Measurements from ENCODE around the gene ZNF540. TPM values are rescaled to one million over a fixed set of nuclear protein-coding genes. Genes with fewer than 3 reads are reported as not detected.
A peak's percentile ranks its signal among the peaks of the same experiment; 100 is the strongest.

ZNF540 gene
- total RNA-seq (1 to 10 TPM; 2.3 to 3.2 TPM), polyA plus RNA-seq (4.9 TPM)

- ChIA-PET CTCF (interaction anchor here (0.9 to 1.4 kb wide), 5 partner anchors 59 to 277 kb away, joined by 3 to 7 read pairs (median 3); partner anchors contain the start of genes ZNF570 and ZNF793), POLR2A (interaction anchor here (0.7 to 1.9 kb wide), 15 partner anchors 8 to 990 kb away, joined by 3 to 22 read pairs (median 5); partner anchors contain the start of genes ZFP30, ZNF382, ZNF383 and ZNF420)
- Mint-ChIP-seq H3K4me1 (peaks cover 33 to 57% (median 44%) of the 10 kb centered on the region in 3 donors), H3K9me3 (peaks cover 0 to 21% (median 7%) of the 10 kb centered on the region in 5 donors), H3K36me3 (peaks cover 11 to 54% (median 34%) of the 10 kb centered on the region in 3 donors), H3K4me3 (peak within 1 kb of the TSS; percentile 93 to 98 (median 96)), H3K27me3 (peaks cover 0 to 4% of the 10 kb centered on the region in 2 donors), H3K27ac (peak within 1 kb of the TSS; percentile 93 to 100 (median 98))
- H3K4me3 ChIP-seq (ENCODE audit: low read length), result peak within 1 kb of the TSS; percentile 93
- peaks cover 7% of the 10 kb centered on the region for H3K9me3 ChIP-seq (ENCODE audit: low read length)
- peak within 1 kb of the TSS; percentile 93 for H3K27ac ChIP-seq (ENCODE audit: low read depth, low read length)
- peak; percentile 82 to 95 (median 87) for DNase-seq
- H3K36me3 ChIP-seq (ENCODE audit: insufficient read depth, low read length), result peaks cover 6% of the 10 kb centered on the region
- H3K27me3 ChIP-seq (ENCODE audit: insufficient read depth, low read length, poor library complexity, severe bottlenecking), result no peaks in the 10 kb centered on the region
- peaks cover 19% of the 10 kb centered on the region for H3K4me1 ChIP-seq (ENCODE audit: insufficient read depth, low read length)
These were observed at the start of gene ZNF540, which contains the start of gene ZNF571 for GRCh38 chr19:37594304-37594981. Gene ZNF540, plus strand, starts transcription at chr19:37594876. Its CDS starts 3,572 bp downstream, at chr19:37598448. Gene ZNF571, minus strand, starts transcription at chr19:37594792. Its CDS starts 8,116 bp downstream, at chr19:37586676.

- CTCF ChIA-PET, result no interaction called here
- H3K4me1 Mint-ChIP-seq, result peaks cover 5 to 11% (median 5%) of the 10 kb centered on the region in 3 donors
- peak; percentile 32 to 75 (median 44) for DNase-seq
- H3K27ac ChIP-seq (ENCODE audit: low read depth, low read length), result peak overlapping the region; percentile 57
- H3K4me3 ChIP-seq (ENCODE audit: low read length), result peak overlapping the region; percentile 54
- peak overlapping the region; percentile 61 to 93 (median 88) for H3K4me3 Mint-ChIP-seq
- no peaks in the 10 kb centered on the region for H3K36me3 ChIP-seq (ENCODE audit: insufficient read depth, low read length)
- H3K9me3 ChIP-seq (ENCODE audit: low read length), result peaks cover 61% of the 10 kb centered on the region
- H3K27me3 ChIP-seq (ENCODE audit: insufficient read depth, low read length, poor library complexity, severe bottlenecking), result no peaks in the 10 kb centered on the region
- H3K36me3 Mint-ChIP-seq, result peaks cover 11 to 47% (median 34%) of the 10 kb centered on the region in 3 donors
- peaks cover 36 to 86% (median 83%) of the 10 kb centered on the region in 5 donors for H3K9me3 Mint-ChIP-seq
- POLR2A ChIA-PET, result interaction anchor here (0.7 kb wide), 1 partner anchor 12 kb away, joined by 9 read pairs; no protein-coding TSS in a partner anchor
- H3K27ac Mint-ChIP-seq, result peak overlapping the region in 6 of 8 donors; percentile 50 to 92 (median 88)
- H3K4me1 ChIP-seq (ENCODE audit: insufficient read depth, low read length), result no peaks in the 10 kb centered on the region
- H3K27me3 Mint-ChIP-seq, result no peaks in the 10 kb centered on the region
These were observed 43.3 kb upstream of the ZNF540 start for GRCh38 chr19:37551129-37551993.

- peaks cover 33 to 81% (median 71%) of the 10 kb centered on the region in 3 donors for H3K36me3 Mint-ChIP-seq
- no peaks in the 10 kb centered on the region for H3K27me3 ChIP-seq (ENCODE audit: insufficient read depth, low read length, poor library complexity, severe bottlenecking)
- POLR2A ChIA-PET, result no interaction called here
- no peak overlapping the region for H3K27ac ChIP-seq (ENCODE audit: low read depth, low read length)
- no peaks in the 10 kb centered on the region for H3K4me1 Mint-ChIP-seq
- CTCF ChIA-PET, result no interaction called here
- H3K4me1 ChIP-seq (ENCODE audit: insufficient read depth, low read length), result no peaks in the 10 kb centered on the region
- peaks cover 29% of the 10 kb centered on the region for H3K36me3 ChIP-seq (ENCODE audit: insufficient read depth, low read length)
- DNase-seq, result no peak
- H3K9me3 ChIP-seq (ENCODE audit: low read length), result peaks cover 74% of the 10 kb centered on the region
- no peak overlapping the region for H3K4me3 Mint-ChIP-seq
- H3K27ac Mint-ChIP-seq, result no peak overlapping the region
- no peak overlapping the region for H3K4me3 ChIP-seq (ENCODE audit: low read length)
- H3K9me3 Mint-ChIP-seq, result peaks cover 48 to 95% (median 83%) of the 10 kb centered on the region in 5 donors
- no peaks in the 10 kb centered on the region for H3K27me3 Mint-ChIP-seq
These were observed 31.2 kb upstream of the ZNF540 start for GRCh38 chr19:37563518-37563917.

- Mint-ChIP-seq H3K27ac (no peak overlapping the region), H3K9me3 (peaks cover 37 to 94% (median 84%) of the 10 kb centered on the region in 5 donors), H3K4me3 (no peak overlapping the region), H3K36me3 (peaks cover 41 to 82% (median 72%) of the 10 kb centered on the region in 3 donors), H3K27me3 (no peaks in the 10 kb centered on the region), H3K4me1 (no peaks in the 10 kb centered on the region)
- CTCF ChIA-PET, result no interaction called here
- peaks cover 81% of the 10 kb centered on the region for H3K9me3 ChIP-seq (ENCODE audit: low read length)
- POLR2A ChIA-PET, result no interaction called here
- peaks cover 31% of the 10 kb centered on the region for H3K36me3 ChIP-seq (ENCODE audit: insufficient read depth, low read length)
- H3K27me3 ChIP-seq (ENCODE audit: insufficient read depth, low read length, poor library complexity, severe bottlenecking), result no peaks in the 10 kb centered on the region
- peak overlapping the region; percentile 22 for H3K4me3 ChIP-seq (ENCODE audit: low read length)
- no peaks in the 10 kb centered on the region for H3K4me1 ChIP-seq (ENCODE audit: insufficient read depth, low read length)
- DNase-seq, result no peak
- H3K27ac ChIP-seq (ENCODE audit: low read depth, low read length), result no peak overlapping the region
These were observed 29.9 kb upstream of the ZNF540 start for GRCh38 chr19:37564624-37565369.

GRCh38 chr19:37565370-37565669, 29.4 kb upstream of the ZNF540 start:
- Histone ChIP-seq H3K9me3 (ENCODE audit: low read length) (peaks cover 86% of the 10 kb centered on the region), H3K4me1 (ENCODE audit: insufficient read depth, low read length) (no peaks in the 10 kb centered on the region), H3K4me3 (ENCODE audit: low read length) (peak overlapping the region; percentile 22), H3K27me3 (ENCODE audit: insufficient read depth, low read length, poor library complexity, severe bottlenecking) (no peaks in the 10 kb centered on the region), H3K36me3 (ENCODE audit: insufficient read depth, low read length) (peaks cover 36% of the 10 kb centered on the region), H3K27ac (ENCODE audit: low read depth, low read length) (no peak overlapping the region)
- peaks cover 34 to 96% (median 87%) of the 10 kb centered on the region in 5 donors for H3K9me3 Mint-ChIP-seq
- peaks cover 44 to 86% (median 75%) of the 10 kb centered on the region in 3 donors for H3K36me3 Mint-ChIP-seq
- DNase-seq, result peak in 1 of 5 donors; percentile 3
- H3K27ac Mint-ChIP-seq, result no peak overlapping the region
- H3K27me3 Mint-ChIP-seq, result no peaks in the 10 kb centered on the region
- ChIA-PET CTCF (no interaction called here), POLR2A (no interaction called here)
- H3K4me1 Mint-ChIP-seq, result no peaks in the 10 kb centered on the region
- no peak overlapping the region for H3K4me3 Mint-ChIP-seq

GRCh38 chr19:37572203-37572602, 22.5 kb upstream of the ZNF540 start:
- Histone ChIP-seq H3K27me3 (ENCODE audit: insufficient read depth, low read length, poor library complexity, severe bottlenecking) (no peaks in the 10 kb centered on the region), H3K4me1 (ENCODE audit: insufficient read depth, low read length) (no peaks in the 10 kb centered on the region), H3K4me3 (ENCODE audit: low read length) (no peak overlapping the region), H3K9me3 (ENCODE audit: low read length) (peaks cover 47% of the 10 kb centered on the region), H3K27ac (ENCODE audit: low read depth, low read length) (no peak overlapping the region), H3K36me3 (ENCODE audit: insufficient read depth, low read length) (peaks cover 11% of the 10 kb centered on the region)
- Mint-ChIP-seq H3K4me1 (no peaks in the 10 kb centered on the region), H3K27ac (no peak overlapping the region), H3K27me3 (no peaks in the 10 kb centered on the region), H3K36me3 (peaks cover 50 to 67% (median 54%) of the 10 kb centered on the region in 3 donors), H3K9me3 (peaks cover 5 to 49% (median 43%) of the 10 kb centered on the region in 5 donors), H3K4me3 (no peak overlapping the region)
- ChIA-PET CTCF (no interaction called here), POLR2A (no interaction called here)
- DNase-seq, result no peak

GRCh38 chr19:37583340-37583739, 11.3 kb upstream of the ZNF540 start:
- Histone ChIP-seq H3K4me3 (ENCODE audit: low read length) (no peak overlapping the region), H3K9me3 (ENCODE audit: low read length) (peaks cover 43% of the 10 kb centered on the region), H3K27ac (ENCODE audit: low read depth, low read length) (no peak overlapping the region), H3K27me3 (ENCODE audit: insufficient read depth, low read length, poor library complexity, severe bottlenecking) (no peaks in the 10 kb centered on the region), H3K4me1 (ENCODE audit: insufficient read depth, low read length) (no peaks in the 10 kb centered on the region), H3K36me3 (ENCODE audit: insufficient read depth, low read length) (peaks cover 30% of the 10 kb centered on the region)
- Mint-ChIP-seq H3K27me3 (no peaks in the 10 kb centered on the region), H3K4me1 (peaks cover 0 to 3% (median 0%) of the 10 kb centered on the region in 3 donors), H3K4me3 (no peak overlapping the region), H3K27ac (no peak overlapping the region), H3K36me3 (peaks cover 34 to 54% (median 38%) of the 10 kb centered on the region in 3 donors), H3K9me3 (peaks cover 40 to 67% (median 66%) of the 10 kb centered on the region in 5 donors)
- ChIA-PET CTCF (no interaction called here), POLR2A (no interaction called here)
- DNase-seq, result no peak

All from CD8-positive, alpha-beta memory T cell (primary cell).